ENCODE measurements around the gene UCP3.

DNA sequence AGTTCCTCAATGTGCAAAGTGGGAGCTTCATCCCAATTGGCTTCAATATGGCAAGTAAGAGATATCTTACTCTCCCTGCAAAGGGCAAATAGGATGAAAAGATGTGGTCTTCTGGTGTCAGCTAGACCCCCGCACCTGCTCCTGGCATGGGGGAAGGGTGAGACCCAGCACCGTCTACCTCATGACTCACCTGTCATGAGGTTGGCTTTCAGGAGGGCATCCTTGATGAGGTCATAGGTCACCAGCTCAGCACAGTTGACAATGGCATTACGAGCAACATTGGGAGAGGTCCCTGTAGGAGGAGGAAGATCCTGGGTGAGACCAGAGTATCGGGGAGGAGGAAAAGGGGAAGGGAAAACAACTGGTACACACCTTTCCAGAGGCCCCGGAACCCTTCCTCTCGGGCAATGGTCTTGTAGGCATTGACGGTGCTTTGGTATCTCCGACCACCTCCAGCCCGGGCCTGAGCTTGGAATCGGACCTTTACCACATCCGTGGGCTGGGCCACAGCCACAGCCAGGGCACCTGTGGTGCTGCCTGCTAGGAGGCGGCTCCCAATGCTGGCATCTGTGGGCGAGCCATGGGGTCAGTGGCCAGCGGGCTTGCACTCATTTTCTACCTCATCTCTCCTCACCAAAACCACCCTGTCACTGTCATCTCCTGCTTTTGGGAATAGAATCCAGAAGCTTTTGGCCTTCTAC, 32.3 kb downstream of the UCP3 start:
- TF ChIP-seq, protein P1, sequence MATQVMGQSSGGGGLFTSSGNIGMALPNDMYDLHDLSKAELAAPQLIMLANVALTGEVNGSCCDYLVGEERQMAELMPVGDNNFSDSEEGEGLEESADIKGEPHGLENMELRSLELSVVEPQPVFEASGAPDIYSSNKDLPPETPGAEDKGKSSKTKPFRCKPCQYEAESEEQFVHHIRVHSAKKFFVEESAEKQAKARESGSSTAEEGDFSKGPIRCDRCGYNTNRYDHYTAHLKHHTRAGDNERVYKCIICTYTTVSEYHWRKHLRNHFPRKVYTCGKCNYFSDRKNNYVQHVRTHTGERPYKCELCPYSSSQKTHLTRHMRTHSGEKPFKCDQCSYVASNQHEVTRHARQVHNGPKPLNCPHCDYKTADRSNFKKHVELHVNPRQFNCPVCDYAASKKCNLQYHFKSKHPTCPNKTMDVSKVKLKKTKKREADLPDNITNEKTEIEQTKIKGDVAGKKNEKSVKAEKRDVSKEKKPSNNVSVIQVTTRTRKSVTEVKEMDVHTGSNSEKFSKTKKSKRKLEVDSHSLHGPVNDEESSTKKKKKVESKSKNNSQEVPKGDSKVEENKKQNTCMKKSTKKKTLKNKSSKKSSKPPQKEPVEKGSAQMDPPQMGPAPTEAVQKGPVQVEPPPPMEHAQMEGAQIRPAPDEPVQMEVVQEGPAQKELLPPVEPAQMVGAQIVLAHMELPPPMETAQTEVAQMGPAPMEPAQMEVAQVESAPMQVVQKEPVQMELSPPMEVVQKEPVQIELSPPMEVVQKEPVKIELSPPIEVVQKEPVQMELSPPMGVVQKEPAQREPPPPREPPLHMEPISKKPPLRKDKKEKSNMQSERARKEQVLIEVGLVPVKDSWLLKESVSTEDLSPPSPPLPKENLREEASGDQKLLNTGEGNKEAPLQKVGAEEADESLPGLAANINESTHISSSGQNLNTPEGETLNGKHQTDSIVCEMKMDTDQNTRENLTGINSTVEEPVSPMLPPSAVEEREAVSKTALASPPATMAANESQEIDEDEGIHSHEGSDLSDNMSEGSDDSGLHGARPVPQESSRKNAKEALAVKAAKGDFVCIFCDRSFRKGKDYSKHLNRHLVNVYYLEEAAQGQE (IDR thresholded peaks at IDR 0.05; ENCODE audit: low read depth): no peak
- TF ChIP-seq, protein P2, sequence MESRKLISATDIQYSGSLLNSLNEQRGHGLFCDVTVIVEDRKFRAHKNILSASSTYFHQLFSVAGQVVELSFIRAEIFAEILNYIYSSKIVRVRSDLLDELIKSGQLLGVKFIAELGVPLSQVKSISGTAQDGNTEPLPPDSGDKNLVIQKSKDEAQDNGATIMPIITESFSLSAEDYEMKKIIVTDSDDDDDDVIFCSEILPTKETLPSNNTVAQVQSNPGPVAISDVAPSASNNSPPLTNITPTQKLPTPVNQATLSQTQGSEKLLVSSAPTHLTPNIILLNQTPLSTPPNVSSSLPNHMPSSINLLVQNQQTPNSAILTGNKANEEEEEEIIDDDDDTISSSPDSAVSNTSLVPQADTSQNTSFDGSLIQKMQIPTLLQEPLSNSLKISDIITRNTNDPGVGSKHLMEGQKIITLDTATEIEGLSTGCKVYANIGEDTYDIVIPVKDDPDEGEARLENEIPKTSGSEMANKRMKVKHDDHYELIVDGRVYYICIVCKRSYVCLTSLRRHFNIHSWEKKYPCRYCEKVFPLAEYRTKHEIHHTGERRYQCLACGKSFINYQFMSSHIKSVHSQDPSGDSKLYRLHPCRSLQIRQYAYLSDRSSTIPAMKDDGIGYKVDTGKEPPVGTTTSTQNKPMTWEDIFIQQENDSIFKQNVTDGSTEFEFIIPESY (IDR thresholded peaks at IDR 0.05; ENCODE audit: extremely low read depth, insufficient replicate concordance, low read length): no peak
- TF ChIP-seq, protein P3, sequence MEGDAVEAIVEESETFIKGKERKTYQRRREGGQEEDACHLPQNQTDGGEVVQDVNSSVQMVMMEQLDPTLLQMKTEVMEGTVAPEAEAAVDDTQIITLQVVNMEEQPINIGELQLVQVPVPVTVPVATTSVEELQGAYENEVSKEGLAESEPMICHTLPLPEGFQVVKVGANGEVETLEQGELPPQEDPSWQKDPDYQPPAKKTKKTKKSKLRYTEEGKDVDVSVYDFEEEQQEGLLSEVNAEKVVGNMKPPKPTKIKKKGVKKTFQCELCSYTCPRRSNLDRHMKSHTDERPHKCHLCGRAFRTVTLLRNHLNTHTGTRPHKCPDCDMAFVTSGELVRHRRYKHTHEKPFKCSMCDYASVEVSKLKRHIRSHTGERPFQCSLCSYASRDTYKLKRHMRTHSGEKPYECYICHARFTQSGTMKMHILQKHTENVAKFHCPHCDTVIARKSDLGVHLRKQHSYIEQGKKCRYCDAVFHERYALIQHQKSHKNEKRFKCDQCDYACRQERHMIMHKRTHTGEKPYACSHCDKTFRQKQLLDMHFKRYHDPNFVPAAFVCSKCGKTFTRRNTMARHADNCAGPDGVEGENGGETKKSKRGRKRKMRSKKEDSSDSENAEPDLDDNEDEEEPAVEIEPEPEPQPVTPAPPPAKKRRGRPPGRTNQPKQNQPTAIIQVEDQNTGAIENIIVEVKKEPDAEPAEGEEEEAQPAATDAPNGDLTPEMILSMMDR (IDR thresholded peaks at IDR 0.05 in 2 of 3, conservative IDR thresholded peaks at IDR 0.05 in 1 of 3; ENCODE audit: borderline replicate concordance in 1 of 3, insufficient read depth in 1 of 3, low read depth in 2 of 3, low read length in 2 of 3): no peak
- TF ChIP-seq, protein P4, sequence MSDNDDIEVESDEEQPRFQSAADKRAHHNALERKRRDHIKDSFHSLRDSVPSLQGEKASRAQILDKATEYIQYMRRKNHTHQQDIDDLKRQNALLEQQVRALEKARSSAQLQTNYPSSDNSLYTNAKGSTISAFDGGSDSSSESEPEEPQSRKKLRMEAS (IDR thresholded peaks at IDR 0.05): no peak
- TF ChIP-seq RAD21 (IDR thresholded peaks at IDR 0.05; ENCODE audit: low read depth): no peak
- no peak for TF ChIP-seq EZH2 (IDR thresholded peaks at IDR 0.05)
- no peak for TF ChIP-seq CEBPB (IDR thresholded peaks at IDR 0.05; ENCODE audit: low read depth)
- no peak for TF ChIP-seq POLR2A (IDR thresholded peaks at IDR 0.05; ENCODE audit: borderline replicate concordance, extremely low read depth, insufficient read depth, insufficient read length)
- no peak for TF ChIP-seq POLR2AphosphoS5 (IDR thresholded peaks at IDR 0.05; ENCODE audit: low read depth, low read length)
- no peak for TF ChIP-seq TCF7L2 (IDR thresholded peaks at IDR 0.05; ENCODE audit: borderline replicate concordance, extremely low read depth, insufficient read depth, insufficient read length)
- TF ChIP-seq FOSL1 (IDR thresholded peaks at IDR 0.05; ENCODE audit: low read depth): no peak
- no peak for TF ChIP-seq EZH2phosphoT487 (IDR thresholded peaks at IDR 0.05; ENCODE audit: borderline replicate concordance)

Measured in HCT116 (cell line).